Endothelial cell (in vitro differentiated cells): ENCODE results near the gene IFT22. TPM values are rescaled to one million over a fixed set of nuclear protein-coding genes. Genes with fewer than 3 reads are reported as not detected.

Source experiments
- DNase-seq: peaks from one replicate; pipeline ENCODE4 v3.0.0; 2021; ENCODE audit warnings: low spot score
- H3K27ac Mint-ChIP-seq: one replicate; pipeline ENCODE4 v1.8.0; 2021; ENCODE audit warnings: mixed read lengths, inconsistent platforms; ENCODE audit not compliant: unreplicated experiment
- H3K27me3 Mint-ChIP-seq: one replicate; pipeline ENCODE4 v1.8.0; 2021; ENCODE audit warnings: mild to moderate bottlenecking, moderate library complexity, mixed read lengths, inconsistent platforms; ENCODE audit not compliant: unreplicated experiment
- H3K36me3 Mint-ChIP-seq: one replicate; pipeline ENCODE4 v1.8.0; 2021; ENCODE audit warnings: mild to moderate bottlenecking, low read depth, mixed read lengths, inconsistent platforms; ENCODE audit not compliant: unreplicated experiment
- H3K4me1 Mint-ChIP-seq: one replicate; pipeline ENCODE4 v1.8.0; 2021; ENCODE audit warnings: mild to moderate bottlenecking, mixed read lengths, inconsistent platforms; ENCODE audit not compliant: unreplicated experiment
- H3K4me3 Mint-ChIP-seq: one replicate; pipeline ENCODE4 v1.8.0; 2021; ENCODE audit warnings: mild to moderate bottlenecking, mixed read lengths, inconsistent platforms; ENCODE audit not compliant: unreplicated experiment
- H3K9me3 Mint-ChIP-seq: one replicate; pipeline ENCODE4 v1.8.0; 2021; ENCODE audit warnings: mixed read lengths, inconsistent platforms; ENCODE audit not compliant: unreplicated experiment
- CTCF ChIP-seq: fragments of 200-600 bp; sonication (generic); IDR thresholded peaks from one replicate; pipeline ENCODE4 v1.5.0; 2021; ENCODE audit warnings: antibody characterized with exemption; ENCODE audit not compliant: unreplicated experiment
- total RNA-seq: library from RNA; stranded (reverse); fragmentation: NEBNext Ultra II Directional; extraction: Animal tissue kit (Norgen Biotek cat#: 25700); gene quantifications from one replicate; pipeline ENCODE4 v1.2.1, GENCODE V29; 2021; ENCODE audit not compliant: unreplicated experiment

IFT22 gene
- total RNA-seq, 1 donor from 2014 or later: 25.8 TPM

GRCh38 chr7:101302641-101303101 is 18.9 kb downstream of the IFT22 start:
- TF ChIP-seq CTCF: no peak
- Mint-ChIP-seq H3K9me3 (no peaks in the 10 kb centered on the region), H3K4me3 (no peak overlapping the region), H3K4me1 (peaks cover 6% of the 10 kb centered on the region), H3K27me3 (peaks cover 2% of the 10 kb centered on the region), H3K36me3 (no peaks in the 10 kb centered on the region), H3K27ac (no peak overlapping the region)
- DNase-seq: no peak

GRCh38 chr7:101300465-101301376 is 20.9 kb downstream of the IFT22 start:
- no peak overlapping the region for H3K27ac Mint-ChIP-seq
- no peaks in the 10 kb centered on the region for H3K36me3 Mint-ChIP-seq
- H3K4me3 Mint-ChIP-seq: no peak overlapping the region

GRCh38 chr7:101299511-101300464 is 21.8 kb downstream of the IFT22 start:
- Mint-ChIP-seq H3K4me3 (no peak overlapping the region), H3K27me3 (peaks cover 4% of the 10 kb centered on the region), H3K4me1 (peaks cover 6% of the 10 kb centered on the region), H3K27ac (no peak overlapping the region), H3K36me3 (no peaks in the 10 kb centered on the region), H3K9me3 (no peaks in the 10 kb centered on the region)
- DNase-seq: peak; percentile 47
- no peak for TF ChIP-seq CTCF

More at GRCh38 chr7:101300465-101301376, 20.9 kb downstream of the IFT22 start:
- Mint-ChIP-seq H3K4me1 (peaks cover 6% of the 10 kb centered on the region), H3K27me3 (peaks cover 3% of the 10 kb centered on the region), H3K9me3 (no peaks in the 10 kb centered on the region)
- TF ChIP-seq CTCF: no peak
- no peak for DNase-seq

GRCh38 chr7:101294832-101295121 is 26.8 kb downstream of the IFT22 start:
- H3K4me3 Mint-ChIP-seq: no peak overlapping the region

More at GRCh38 chr7:101294832-101295121, 26.8 kb downstream of the IFT22 start:
- TF ChIP-seq CTCF: no peak
- Mint-ChIP-seq H3K36me3 (no peaks in the 10 kb centered on the region), H3K27ac (no peak overlapping the region), H3K9me3 (no peaks in the 10 kb centered on the region), H3K4me1 (peaks cover 3% of the 10 kb centered on the region), H3K27me3 (peaks cover 7% of the 10 kb centered on the region)
- DNase-seq: no peak
